ENCODE results near the gene YY2. TPM values are rescaled to one million over a fixed set of nuclear protein-coding genes. Genes with fewer than 3 reads are reported as not detected.

Gene YY2
- total and polyA plus RNA-seq, 2 of the 8 experiments (the other 6 are each of a cell fraction or from before 2014, with no cell fraction given), result 0.60 to 1.5 TPM

DNA sequence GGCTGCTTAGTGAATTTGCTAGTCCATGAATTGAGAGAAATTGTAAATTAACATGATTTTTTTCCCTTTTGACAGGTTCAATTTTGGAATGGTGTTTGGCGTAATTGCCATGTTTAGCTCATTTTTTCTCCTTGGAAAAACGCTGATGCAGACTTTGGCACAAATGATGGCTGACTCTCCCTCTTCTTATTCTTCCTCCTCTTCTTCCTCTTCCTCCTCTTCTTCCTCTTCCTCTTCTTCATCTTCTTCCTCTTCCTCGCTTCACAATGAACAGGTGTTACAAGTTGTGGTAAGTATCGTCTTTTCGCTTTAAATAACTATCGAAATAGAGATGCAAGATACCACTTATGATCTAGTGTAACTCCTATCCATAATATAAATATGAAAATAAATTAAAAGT, 10.7 kb upstream of the YY2 start (continued):
- TF ChIP-seq, protein P1, sequence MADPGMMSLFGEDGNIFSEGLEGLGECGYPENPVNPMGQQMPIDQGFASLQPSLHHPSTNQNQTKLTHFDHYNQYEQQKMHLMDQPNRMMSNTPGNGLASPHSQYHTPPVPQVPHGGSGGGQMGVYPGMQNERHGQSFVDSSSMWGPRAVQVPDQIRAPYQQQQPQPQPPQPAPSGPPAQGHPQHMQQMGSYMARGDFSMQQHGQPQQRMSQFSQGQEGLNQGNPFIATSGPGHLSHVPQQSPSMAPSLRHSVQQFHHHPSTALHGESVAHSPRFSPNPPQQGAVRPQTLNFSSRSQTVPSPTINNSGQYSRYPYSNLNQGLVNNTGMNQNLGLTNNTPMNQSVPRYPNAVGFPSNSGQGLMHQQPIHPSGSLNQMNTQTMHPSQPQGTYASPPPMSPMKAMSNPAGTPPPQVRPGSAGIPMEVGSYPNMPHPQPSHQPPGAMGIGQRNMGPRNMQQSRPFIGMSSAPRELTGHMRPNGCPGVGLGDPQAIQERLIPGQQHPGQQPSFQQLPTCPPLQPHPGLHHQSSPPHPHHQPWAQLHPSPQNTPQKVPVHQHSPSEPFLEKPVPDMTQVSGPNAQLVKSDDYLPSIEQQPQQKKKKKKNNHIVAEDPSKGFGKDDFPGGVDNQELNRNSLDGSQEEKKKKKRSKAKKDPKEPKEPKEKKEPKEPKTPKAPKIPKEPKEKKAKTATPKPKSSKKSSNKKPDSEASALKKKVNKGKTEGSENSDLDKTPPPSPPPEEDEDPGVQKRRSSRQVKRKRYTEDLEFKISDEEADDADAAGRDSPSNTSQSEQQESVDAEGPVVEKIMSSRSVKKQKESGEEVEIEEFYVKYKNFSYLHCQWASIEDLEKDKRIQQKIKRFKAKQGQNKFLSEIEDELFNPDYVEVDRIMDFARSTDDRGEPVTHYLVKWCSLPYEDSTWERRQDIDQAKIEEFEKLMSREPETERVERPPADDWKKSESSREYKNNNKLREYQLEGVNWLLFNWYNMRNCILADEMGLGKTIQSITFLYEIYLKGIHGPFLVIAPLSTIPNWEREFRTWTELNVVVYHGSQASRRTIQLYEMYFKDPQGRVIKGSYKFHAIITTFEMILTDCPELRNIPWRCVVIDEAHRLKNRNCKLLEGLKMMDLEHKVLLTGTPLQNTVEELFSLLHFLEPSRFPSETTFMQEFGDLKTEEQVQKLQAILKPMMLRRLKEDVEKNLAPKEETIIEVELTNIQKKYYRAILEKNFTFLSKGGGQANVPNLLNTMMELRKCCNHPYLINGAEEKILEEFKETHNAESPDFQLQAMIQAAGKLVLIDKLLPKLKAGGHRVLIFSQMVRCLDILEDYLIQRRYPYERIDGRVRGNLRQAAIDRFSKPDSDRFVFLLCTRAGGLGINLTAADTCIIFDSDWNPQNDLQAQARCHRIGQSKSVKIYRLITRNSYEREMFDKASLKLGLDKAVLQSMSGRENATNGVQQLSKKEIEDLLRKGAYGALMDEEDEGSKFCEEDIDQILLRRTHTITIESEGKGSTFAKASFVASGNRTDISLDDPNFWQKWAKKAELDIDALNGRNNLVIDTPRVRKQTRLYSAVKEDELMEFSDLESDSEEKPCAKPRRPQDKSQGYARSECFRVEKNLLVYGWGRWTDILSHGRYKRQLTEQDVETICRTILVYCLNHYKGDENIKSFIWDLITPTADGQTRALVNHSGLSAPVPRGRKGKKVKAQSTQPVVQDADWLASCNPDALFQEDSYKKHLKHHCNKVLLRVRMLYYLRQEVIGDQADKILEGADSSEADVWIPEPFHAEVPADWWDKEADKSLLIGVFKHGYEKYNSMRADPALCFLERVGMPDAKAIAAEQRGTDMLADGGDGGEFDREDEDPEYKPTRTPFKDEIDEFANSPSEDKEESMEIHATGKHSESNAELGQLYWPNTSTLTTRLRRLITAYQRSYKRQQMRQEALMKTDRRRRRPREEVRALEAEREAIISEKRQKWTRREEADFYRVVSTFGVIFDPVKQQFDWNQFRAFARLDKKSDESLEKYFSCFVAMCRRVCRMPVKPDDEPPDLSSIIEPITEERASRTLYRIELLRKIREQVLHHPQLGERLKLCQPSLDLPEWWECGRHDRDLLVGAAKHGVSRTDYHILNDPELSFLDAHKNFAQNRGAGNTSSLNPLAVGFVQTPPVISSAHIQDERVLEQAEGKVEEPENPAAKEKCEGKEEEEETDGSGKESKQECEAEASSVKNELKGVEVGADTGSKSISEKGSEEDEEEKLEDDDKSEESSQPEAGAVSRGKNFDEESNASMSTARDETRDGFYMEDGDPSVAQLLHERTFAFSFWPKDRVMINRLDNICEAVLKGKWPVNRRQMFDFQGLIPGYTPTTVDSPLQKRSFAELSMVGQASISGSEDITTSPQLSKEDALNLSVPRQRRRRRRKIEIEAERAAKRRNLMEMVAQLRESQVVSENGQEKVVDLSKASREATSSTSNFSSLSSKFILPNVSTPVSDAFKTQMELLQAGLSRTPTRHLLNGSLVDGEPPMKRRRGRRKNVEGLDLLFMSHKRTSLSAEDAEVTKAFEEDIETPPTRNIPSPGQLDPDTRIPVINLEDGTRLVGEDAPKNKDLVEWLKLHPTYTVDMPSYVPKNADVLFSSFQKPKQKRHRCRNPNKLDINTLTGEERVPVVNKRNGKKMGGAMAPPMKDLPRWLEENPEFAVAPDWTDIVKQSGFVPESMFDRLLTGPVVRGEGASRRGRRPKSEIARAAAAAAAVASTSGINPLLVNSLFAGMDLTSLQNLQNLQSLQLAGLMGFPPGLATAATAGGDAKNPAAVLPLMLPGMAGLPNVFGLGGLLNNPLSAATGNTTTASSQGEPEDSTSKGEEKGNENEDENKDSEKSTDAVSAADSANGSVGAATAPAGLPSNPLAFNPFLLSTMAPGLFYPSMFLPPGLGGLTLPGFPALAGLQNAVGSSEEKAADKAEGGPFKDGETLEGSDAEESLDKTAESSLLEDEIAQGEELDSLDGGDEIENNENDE (IDR thresholded peaks at IDR 0.05; ENCODE audit: insufficient replicate concordance, low read length), result no peak
- TF ChIP-seq RAD21 (IDR thresholded peaks at IDR 0.05 in 1 of 2, conservative IDR thresholded peaks at IDR 0.05 in 1 of 2; ENCODE audit: low read depth in 2 of 2, low read length in 2 of 2) (no peak), GABPA (IDR thresholded peaks at IDR 0.05; ENCODE audit: borderline replicate concordance, insufficient read depth, low read length) (no peak), RNF2 (IDR thresholded peaks at IDR 0.05; ENCODE audit: borderline replicate concordance, low read depth, low read length, missing control alignments, poor library complexity, severe bottlenecking) (no peak), ASH2L (IDR thresholded peaks at IDR 0.05; ENCODE audit: low read length) (no peak), POLR2A (IDR thresholded peaks at IDR 0.05; ENCODE audit: control extremely low read depth in 1 of 2, low read depth in 2 of 2, low read length in 2 of 2) (no peak)
